Muscle layer of duodenum (tissue), 2 donors: Measurements from ENCODE around the gene EMX2.

Experiments used
- H3K27ac ChIP-seq: one replicate; pipeline ENCODE4 v1.7.0; 2013; ENCODE audit warnings: mild to moderate bottlenecking, low read length
- H3K27me3 ChIP-seq: one replicate; pipeline ENCODE4 v1.7.0; 2013; ENCODE audit warnings: low read depth, mild to moderate bottlenecking, control low read depth, low read length
- H3K36me3 ChIP-seq, 2 donors: one replicate each; pipeline ENCODE4 v1.7.0; 2013; ENCODE audit warnings: low read length in 2 of 2, control low read depth in 1 of 2, mild to moderate bottlenecking in 1 of 2; ENCODE audit not compliant: insufficient read depth in 2 of 2, control insufficient read depth in 1 of 2
- H3K4me1 ChIP-seq, 2 donors: one replicate each; pipeline ENCODE4 v1.7.0; 2013; ENCODE audit warnings: low read length in 2 of 2, mild to moderate bottlenecking in 2 of 2, control low read depth in 1 of 2, moderate library complexity in 1 of 2; ENCODE audit not compliant: insufficient read depth in 2 of 2, control insufficient read depth in 1 of 2
- H3K4me3 ChIP-seq, 2 donors: one replicate each; pipeline ENCODE4 v1.7.0; 2013; ENCODE audit warnings: low read length in 2 of 2, low read depth in 1 of 2, mild to moderate bottlenecking in 1 of 2
- H3K9me3 ChIP-seq, 2 donors: one replicate each; pipeline ENCODE4 v1.7.0; 2013; ENCODE audit warnings: low read length in 2 of 2, control low read depth in 1 of 2, mild to moderate bottlenecking in 1 of 2; ENCODE audit not compliant: control insufficient read depth in 1 of 2
- donor health status: healthy.

EMX2 gene

DNA sequence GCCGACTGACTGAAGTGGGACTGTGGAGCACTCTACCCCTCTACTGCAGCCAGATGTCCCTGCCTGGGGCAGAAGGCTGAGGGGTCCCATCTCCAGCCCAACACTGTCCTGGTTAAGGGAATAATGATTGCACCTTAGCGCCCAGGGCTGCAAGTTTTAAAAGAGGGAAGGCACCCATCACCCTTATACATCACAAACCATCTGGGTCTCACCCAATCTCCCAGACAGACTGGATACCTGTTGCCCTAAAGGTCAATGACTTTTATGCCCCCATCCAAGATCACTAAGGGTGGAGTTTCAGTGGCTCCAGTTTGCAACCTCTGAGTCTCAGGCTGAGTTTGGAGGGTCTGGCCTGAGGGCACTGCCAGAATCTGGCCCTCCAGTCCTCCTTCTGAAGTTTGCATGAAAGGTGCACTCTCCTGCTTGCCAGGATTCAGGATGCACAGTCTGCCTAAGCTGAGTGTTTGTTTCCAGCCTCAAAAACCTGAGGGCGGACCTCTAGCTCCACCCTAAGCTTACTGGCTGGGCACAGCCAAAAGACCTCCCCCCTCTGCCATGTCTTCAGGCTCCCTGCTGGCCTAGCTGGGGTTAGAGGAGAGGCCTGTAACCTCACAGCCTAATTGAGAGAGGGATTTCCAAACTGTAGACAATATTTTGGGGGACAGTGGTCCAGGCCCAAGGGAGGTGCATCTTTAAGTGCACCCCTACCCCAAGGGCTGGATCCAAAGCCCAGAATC, 2.5 kb upstream of the EMX2 start:
- Histone ChIP-seq H3K4me3 (no peak overlapping the region), H3K27ac (no peak overlapping the region), H3K4me1 (peaks cover 0 to 51% of the 10 kb centered on the region in 2 donors), H3K9me3 (no peaks in the 10 kb centered on the region), H3K36me3 (no peaks in the 10 kb centered on the region), H3K27me3 (peaks cover 76% of the 10 kb centered on the region)

DNA sequence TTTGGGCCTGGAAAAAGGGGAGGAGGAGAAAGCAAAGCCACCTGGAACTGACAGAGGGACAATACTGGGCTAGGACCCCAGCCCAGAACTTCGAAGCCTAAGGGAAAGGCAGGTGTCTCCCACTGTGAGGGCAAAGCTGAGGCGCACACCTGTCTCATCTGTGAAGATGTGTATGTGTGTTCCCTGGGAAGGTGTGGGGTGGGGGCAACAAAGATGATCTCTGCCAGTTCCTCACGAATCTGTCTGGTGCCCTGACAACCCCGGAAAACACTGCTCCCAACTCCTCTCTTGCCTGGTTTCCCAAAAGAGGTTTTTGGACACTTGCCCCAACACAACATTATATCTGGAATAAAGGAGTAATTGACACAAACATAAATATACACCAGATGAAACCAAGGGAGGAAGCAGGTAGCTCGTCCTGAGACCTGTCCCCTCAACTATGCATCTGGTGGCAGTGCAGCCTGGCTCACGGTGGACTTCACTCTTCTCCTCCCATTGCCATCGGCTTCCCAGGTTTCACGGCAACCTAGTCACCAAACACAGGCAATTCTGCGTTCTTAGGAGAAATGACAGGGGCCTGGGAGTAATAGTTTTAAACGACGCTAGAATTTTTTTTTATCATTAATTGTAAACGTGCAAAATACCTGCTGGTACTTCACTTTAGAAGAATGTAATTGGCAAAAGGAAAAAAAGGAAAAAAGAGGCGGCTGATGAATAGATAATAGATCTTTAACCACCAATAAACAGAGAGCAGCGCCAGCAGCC, 1.7 kb upstream of the EMX2 start:
- H3K27me3 ChIP-seq: peaks cover 78% of the 10 kb centered on the region
- H3K9me3 ChIP-seq: no peaks in the 10 kb centered on the region
- H3K4me1 ChIP-seq: peaks cover 0 to 50% of the 10 kb centered on the region in 2 donors
- no peak overlapping the region for H3K27ac ChIP-seq
- no peaks in the 10 kb centered on the region for H3K36me3 ChIP-seq
- H3K4me3 ChIP-seq: no peak overlapping the region

DNA sequence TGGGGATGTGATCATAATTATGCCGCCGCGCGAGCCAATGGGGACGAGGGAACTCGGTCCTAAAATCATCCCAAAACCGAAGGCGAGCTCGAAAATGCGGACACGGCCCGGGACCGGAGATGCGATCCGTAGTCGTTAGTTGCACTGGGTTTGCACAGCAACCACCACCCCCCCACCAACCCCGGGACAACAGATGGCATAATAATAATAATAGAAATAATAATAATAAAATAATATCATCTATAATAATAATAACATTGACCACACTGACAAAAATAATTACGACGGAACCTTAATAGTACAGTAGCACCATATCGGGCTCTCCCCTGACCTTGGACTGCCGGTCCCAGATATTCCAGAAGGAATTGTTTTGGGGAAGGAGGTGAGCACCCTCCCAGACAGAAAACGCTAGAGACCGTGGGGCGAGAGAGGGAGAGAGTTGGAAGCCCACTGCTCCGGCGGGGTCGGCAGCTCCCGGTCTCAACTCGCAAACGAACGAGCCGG, 1.1 kb upstream of the EMX2 start:
- no peaks in the 10 kb centered on the region for H3K36me3 ChIP-seq
- no peak overlapping the region for H3K27ac ChIP-seq
- peaks cover 78% of the 10 kb centered on the region for H3K27me3 ChIP-seq
- H3K4me3 ChIP-seq: no peak overlapping the region
- peaks cover 0 to 53% of the 10 kb centered on the region in 2 donors for H3K4me1 ChIP-seq
- no peaks in the 10 kb centered on the region for H3K9me3 ChIP-seq

DNA sequence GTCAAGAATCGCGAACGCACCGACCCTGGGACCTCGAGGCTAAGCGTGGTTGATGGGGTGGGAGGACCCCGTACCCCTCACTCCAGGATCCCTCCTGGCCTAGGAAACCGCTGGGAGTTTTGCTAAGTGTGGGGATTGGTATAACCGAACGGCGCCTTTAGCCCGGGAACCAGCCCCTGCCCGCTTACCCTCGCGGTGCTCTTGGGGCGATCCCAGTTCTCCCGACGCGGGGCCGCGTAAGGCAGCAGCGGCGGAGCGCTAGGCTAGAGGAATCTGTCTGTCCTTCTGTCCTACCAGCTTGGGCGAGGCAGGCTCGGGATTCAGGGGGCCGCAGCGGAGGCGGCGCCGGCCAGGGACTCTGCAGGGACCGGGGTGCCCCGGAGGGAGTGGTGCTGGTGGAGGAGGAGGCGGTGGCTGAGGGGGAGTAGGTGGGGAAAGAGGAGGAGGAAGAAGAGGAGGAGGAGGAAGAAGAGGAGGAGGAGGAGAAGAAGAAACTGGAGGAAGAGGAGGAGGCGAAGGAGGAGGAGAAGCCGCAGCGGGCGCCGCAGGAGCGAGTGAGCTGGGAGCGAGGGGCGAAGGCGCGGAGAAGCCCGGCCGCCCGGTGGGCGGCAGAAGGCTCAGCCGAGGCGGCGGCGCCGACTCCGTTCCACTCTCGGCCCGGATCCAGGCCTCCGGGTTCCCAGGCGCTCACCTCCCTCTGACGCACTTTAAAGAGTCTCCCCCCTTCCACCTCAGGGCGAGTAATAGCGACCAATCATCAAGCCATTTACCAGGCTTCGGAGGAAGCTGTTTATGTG, 439 bp upstream of the EMX2 start:
- Histone ChIP-seq H3K27ac (no peak overlapping the region), H3K9me3 (no peaks in the 10 kb centered on the region), H3K27me3 (peaks cover 79% of the 10 kb centered on the region), H3K4me3 (peak overlapping the region in 1 of 2 donors; percentile 44), H3K4me1 (peaks cover 0 to 57% of the 10 kb centered on the region in 2 donors), H3K36me3 (no peaks in the 10 kb centered on the region)

DNA sequence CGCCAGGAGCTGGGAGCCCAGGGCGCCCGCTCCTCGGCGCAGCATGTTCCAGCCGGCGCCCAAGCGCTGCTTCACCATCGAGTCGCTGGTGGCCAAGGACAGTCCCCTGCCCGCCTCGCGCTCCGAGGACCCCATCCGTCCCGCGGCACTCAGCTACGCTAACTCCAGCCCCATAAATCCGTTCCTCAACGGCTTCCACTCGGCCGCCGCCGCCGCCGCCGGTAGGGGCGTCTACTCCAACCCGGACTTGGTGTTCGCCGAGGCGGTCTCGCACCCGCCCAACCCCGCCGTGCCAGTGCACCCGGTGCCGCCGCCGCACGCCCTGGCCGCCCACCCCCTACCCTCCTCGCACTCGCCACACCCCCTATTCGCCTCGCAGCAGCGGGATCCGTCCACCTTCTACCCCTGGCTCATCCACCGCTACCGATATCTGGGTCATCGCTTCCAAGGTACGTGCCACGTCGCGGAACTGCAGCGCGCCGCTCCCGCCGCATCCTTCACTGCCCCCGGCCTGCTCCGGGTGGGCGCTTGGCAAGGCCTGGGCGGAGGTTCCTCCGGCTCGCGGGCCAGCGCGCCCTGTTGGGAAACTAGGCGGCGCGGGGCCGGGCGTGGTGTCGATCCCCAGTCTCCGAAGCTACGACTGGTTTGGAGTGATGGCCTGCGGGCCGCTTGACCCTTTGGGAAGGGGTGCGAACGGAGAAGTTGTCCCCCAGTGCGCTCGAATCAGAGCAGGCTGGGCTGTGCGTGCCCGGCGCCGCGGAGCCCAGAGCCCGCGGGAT, 868 bp downstream of the EMX2 start:
- Histone ChIP-seq H3K4me3 (peak overlapping the region; percentile 30 to 52), H3K4me1 (peaks cover 0 to 58% of the 10 kb centered on the region in 2 donors), H3K36me3 (no peaks in the 10 kb centered on the region), H3K27ac (no peak overlapping the region), H3K9me3 (no peaks in the 10 kb centered on the region), H3K27me3 (peaks cover 85% of the 10 kb centered on the region)

GRCh38 chr10:117544004-117544701, 1.6 kb downstream of the EMX2 start:
- peaks cover 79% of the 10 kb centered on the region for H3K27me3 ChIP-seq
- H3K27ac ChIP-seq: no peak overlapping the region
- H3K4me1 ChIP-seq: peaks cover 0 to 58% of the 10 kb centered on the region in 2 donors
- H3K9me3 ChIP-seq: no peaks in the 10 kb centered on the region
- H3K36me3 ChIP-seq: no peaks in the 10 kb centered on the region
- H3K4me3 ChIP-seq: peak overlapping the region; percentile 30 to 54

- no peaks in the 10 kb centered on the region for H3K9me3 ChIP-seq
- H3K4me1 ChIP-seq: peaks cover 0 to 58% of the 10 kb centered on the region in 2 donors
- H3K36me3 ChIP-seq: no peaks in the 10 kb centered on the region
- peak overlapping the region; percentile 5 to 54 for H3K4me3 ChIP-seq
- H3K27me3 ChIP-seq: peaks cover 79% of the 10 kb centered on the region
- H3K27ac ChIP-seq: no peak overlapping the region
These were observed 2.2 kb downstream of the EMX2 start for GRCh38 chr10:117544711-117545140.

DNA sequence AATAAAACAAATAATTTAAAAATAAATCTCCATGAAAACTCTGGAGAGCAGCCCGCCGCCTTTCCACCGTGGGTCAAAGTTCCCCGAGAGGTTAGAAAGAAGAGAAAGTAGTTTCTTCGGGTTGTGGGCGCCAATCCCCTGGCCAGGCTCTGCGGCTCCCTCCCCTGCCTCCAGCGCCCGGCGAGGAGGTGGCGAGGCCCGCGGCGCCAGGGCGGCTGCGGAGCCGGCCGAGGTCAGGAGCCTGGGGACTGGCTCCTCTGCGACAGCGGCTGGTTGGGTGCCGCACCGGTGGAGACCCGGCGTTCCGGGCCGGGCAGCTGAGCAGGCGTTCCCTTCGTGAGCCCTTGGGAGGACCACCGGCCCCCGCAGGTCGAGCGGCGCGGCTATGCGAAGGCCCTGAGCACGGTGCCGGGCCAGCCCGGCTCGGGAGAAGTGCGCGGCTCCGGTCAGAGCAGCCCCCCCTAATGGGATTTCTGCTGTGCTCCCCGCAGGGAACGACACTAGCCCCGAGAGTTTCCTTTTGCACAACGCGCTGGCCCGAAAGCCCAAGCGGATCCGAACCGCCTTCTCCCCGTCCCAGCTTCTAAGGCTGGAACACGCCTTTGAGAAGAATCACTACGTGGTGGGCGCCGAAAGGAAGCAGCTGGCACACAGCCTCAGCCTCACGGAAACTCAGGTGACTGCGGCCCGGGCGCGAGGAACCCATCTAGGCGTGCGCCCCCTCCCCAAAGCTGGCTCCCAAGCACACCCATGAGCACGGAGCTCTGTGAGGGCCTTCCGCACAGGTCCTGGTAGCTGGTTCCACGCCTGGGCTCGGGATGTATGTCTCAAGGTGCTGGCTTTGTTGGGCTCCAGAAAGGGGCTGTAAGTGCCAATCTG, 2.8 kb downstream of the EMX2 start:
- Histone ChIP-seq H3K27ac (no peak overlapping the region), H3K4me3 (peak overlapping the region in 1 of 2 donors; percentile 54), H3K9me3 (no peaks in the 10 kb centered on the region), H3K4me1 (peaks cover 0 to 58% of the 10 kb centered on the region in 2 donors), H3K27me3 (peaks cover 83% of the 10 kb centered on the region), H3K36me3 (no peaks in the 10 kb centered on the region)

DNA sequence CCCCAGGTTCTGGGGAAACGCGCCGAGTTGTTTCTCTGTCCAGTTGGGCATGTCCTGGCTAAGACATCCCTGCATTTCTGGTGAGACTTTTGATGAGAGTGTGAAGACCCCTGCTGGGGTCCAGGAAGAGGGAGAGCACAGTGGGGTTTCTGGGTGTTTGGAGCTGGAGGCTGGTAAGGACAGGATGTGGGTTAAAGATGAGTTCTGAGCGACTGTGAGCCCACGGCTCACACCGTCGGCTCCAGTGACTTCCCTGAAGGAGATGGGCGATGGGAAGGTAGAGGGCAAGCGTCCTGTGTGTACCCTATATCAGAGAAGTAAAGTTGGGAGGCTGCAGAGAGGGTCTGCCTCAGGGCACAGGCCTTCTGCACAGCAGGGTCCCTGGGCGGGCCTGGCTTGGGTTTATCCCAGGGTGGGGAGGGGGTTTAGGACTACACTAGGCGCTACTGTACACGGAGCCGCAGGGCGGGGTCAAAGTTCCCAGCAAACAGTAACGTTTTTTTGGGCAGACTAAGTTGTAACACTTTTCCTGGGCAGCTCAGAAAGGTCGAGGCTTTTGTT, 3.6 kb downstream of the EMX2 start:
- H3K27ac ChIP-seq: no peak overlapping the region
- no peaks in the 10 kb centered on the region for H3K9me3 ChIP-seq
- no peaks in the 10 kb centered on the region for H3K36me3 ChIP-seq
- H3K27me3 ChIP-seq: peaks cover 77% of the 10 kb centered on the region
- no peak overlapping the region for H3K4me3 ChIP-seq
- peaks cover 0 to 58% of the 10 kb centered on the region in 2 donors for H3K4me1 ChIP-seq
